HG02798 (cell line): ENCODE measurements around the gene MAP1B.
"Not testable (repeated sequence)": the region's sequence is repeated elsewhere in the genome, so short reads cannot be mapped to it uniquely, and the experiment has no call there.

Experiments used
- ATAC-seq: cut with Tn5 transposase; IDR thresholded peaks from one replicate; pipeline ENCODE4 v1.9.1; 2021; ENCODE audit warnings: mild to moderate bottlenecking; ENCODE audit not compliant: unreplicated experiment, poor library complexity

The MAP1B gene

DNA sequence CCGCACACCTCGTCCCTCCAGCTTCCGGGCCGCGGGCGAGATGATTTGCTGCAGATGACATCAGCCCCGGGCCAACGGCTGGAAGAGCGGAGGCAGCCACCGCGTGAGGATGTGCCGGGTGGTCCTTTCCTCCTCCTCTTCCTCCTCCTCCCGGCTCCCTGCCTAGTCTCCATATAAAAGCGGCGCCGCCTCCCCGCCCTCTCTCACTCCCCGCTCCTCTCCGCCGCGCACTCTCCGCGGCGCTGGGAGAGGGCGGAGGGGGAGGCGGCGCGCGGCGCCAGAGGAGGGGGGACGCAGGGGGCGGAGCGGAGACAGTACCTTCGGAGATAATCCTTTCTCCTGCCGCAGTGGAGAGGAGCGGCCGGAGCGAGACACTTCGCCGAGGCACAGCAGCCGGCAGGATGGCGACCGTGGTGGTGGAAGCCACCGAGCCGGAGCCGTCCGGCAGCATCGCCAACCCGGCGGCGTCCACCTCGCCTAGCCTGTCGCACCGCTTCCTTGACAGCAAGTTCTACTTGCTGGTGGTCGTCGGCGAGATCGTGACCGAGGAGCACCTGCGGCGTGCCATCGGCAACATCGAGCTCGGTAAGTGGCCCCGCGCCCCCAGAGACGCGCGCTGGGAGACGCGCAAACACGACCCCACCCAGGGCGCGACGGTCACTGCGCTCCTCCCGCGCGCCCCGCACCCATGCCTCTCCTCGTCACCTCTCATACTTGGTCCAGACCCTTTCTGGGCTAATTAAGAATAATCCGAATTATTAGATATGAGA is at the start of gene MAP1B:
Gene MAP1B (plus strand): TSS at position 345 of the 770 bp plus-strand sequence. CDS start 57 bp downstream, at position 402.
- no peak for ATAC-seq

DNA sequence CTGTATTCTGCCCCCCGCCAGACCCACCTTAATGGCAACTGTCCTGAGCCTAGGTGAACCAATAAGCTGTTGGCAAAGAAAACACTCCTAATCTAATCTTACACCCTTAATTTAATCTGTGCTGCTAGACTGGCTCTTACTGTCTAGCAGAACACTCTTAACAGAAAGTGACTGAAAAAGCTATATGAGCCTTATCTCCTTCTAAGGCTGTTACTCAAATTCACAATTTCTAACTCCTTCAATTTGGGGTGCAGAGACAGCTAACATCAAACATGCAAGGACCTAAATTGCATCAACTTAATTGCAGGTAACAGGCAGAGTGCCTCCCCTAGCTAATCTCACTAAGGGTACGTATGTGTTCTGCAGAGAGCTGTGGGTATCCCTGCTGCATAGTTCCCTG is 49.5 kb upstream of the MAP1B start:
- ATAC-seq = no peak

DNA sequence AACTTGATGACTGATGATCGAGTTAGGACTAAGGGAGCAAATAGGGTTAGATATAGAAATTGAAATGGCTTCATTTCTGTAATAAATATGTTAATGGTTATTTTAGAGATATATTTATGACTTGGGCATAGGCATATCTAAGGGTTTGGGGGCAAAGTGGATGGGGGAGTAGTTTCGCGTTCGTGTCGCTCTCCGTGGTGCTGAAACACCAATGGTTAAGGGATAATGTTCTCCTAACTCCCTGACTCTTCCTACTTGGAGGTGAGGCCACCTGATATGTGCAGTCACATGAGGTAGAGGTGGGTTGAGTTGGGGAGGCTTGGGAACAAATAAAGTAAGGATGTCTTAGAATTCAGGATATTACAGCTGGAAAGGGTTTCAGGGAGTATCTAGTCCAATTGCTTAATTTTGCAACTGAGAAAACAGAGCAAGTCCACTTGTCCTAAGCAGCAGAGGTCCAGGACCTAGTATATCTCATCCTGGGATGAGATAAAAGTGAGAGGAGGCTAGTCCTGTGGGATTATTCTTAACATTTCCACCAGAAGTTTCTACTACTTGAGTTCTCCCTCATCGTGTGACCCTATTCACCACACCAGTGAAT is 44.0 kb upstream of the MAP1B start:
- no peak for ATAC-seq

DNA sequence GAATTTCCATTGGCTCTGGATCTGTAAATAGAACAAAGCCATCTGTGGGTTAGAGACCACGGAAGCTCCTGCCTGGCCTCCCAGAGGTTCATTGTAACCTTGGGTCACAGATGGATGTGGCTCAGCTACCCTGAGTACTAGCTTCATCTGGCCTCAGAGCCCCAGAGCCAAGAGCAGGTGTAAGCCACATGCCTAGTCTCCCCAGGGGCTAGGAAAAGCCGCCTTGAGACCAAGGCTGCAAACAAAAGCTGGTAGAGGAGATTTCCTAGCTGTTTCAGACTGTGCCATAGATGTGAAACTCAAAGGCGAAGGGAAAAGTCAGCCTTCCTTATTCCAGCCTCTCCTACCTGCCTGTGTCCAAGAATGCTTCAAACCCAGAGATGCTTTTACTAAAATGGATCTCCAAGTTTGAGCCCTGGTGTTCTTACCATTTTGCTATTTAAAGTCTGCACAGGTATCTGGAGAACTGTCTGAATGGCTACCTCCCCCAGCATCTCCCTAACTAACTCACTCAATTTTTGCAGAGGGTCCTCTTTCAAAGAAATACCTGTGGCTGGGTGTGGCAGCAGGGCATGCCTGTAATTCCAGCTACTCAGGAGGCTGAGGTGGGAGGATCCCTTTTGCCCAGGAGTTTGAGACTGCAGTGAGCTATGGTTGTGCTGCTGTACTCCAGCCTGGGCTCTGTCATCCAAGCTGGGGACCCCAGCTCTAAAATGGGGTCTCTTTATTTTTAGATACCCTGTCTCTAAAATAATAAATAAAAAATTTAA is 42.3 kb upstream of the MAP1B start:
- ATAC-seq = no peak

DNA sequence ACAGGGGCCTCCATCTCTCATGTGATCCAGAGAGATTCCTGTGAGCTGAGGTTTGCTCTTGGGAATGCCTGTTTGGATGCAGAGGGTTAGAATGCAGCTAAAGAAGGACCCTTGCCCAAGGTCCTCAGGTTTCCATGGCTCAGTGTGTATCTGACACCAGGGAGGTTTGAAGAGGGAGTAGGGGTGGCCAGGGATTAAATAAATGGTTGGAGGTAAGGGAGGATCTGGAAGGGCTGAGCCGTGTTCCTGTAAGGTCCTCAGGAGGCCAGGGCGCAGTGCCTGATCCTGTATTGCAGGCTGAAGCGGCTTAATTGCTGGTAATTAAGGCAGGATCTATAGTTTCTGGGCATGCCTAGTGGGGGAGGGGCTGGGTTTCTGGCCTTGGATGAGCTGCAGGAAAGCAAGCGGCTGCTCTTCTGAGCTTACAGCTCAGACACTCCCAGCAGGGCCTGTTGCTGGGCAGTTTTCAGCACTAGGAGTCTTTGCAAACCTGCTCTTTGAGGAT is 41.5 kb upstream of the MAP1B start:
- no peak for ATAC-seq

DNA sequence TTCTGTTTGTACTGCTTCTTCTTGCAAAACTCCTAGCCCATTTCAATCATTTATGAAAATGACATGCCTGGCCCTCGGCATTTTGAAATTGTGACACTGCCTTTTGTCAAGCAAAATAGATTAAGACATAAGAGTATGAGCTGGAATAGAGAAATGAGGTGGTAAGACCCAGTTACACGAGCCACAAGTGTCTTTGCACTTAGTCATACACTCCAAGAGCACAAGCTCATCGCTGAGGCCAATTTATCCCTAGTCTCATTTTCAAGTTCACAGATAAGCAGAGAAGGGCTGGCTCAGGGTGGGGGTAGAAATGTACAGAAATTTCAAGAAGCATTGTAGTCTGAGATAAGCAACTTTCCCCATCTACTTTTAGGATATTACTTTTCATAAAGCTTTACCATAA is 40.6 kb upstream of the MAP1B start:
- ATAC-seq = no peak

DNA sequence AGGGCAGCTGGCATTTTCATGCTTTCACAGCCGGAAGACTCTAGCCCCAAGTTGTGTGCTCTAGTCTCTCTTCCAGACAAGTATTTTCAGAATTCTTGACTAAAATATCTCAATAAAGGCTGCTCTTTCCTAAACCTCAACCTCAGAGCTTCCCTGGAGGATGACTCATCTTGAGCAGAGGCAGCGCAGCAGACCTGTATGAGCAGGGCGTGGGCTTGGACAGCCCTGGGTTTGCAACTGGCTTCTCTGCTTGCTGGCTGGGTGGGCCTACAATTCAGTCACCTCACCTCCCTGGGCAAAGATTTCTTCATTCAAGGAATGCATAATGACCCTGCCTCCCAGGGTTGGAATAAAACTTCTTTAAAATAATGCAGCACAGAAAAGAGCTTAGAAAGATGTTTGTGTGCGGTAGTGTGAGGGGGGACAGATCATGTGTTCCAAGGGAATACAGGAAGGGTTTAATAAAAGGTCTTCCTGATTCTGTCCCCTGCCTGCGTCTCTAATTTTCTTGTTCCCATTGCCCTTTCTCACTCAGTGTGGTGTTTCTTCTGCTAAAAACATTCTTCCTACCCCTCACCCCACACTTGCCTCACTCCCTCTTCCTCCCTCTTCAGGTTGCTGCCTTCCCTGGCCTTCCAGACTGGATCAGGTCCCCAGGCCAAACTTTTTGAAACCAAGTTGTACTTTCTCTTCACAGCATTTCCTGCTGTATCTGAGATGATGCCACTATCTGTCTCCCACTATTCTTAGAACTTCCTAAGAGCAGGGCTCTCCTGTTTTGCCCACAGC is 39.4 kb upstream of the MAP1B start:
- no peak for ATAC-seq

DNA sequence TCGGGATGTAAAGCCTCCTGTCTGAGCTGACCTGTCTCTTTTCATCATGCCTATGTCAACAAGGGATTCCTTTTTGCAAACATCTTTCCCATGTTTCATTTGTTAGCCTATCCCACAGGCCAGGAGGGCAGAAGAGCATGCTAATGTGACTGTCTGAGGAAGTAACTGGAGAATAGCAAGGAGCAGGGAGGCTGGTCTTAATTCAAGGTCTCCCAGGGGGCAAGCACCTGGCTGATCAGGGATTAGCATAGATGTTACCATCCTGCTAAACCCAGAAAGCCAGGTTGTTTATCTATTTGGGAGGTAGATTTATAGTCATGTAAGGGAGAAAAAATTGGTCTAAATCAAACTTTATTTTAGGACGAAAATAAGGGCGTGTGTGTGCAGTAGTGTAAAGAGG is 36.7 kb upstream of the MAP1B start:
- ATAC-seq = no peak

DNA sequence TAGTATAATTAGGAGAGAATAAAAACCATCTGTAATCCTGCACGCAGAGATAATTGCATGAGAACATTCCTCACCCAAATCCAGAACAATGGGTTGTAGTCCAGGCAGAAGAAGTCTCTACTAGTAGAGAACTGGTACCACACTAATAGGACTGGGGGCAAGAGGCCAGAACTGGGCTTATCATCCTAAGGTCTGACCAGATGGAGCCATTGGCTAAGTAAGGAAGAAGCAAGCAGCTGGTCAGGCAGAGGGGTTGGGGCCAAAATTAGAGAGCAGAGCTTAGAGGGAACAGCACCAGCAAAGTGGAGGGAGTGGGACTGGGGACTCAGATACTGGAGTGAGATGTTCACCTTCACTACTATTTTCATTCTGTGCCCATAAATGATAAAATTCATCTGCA is 35.4 kb upstream of the MAP1B start:
- ATAC-seq = no peak

DNA sequence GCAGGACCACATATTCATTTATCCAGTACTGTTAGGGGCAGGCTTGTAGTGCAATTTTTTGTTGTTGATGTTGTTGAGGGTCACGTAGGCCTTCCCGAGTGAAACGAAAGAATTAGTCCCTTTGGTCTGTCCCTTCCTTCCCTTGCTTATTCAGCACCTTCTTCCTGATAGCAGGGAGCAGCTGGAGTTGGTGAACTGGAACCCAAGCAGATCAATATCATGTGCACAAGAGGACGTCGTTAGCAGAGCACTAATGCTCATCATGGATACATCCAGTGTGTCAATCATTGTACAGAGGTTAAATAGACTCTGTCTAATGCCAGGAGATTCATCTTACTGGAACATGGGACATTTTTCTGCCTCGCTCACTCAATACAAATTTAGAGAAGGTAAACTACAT is 33.0 kb upstream of the MAP1B start:
- ATAC-seq = no peak

DNA sequence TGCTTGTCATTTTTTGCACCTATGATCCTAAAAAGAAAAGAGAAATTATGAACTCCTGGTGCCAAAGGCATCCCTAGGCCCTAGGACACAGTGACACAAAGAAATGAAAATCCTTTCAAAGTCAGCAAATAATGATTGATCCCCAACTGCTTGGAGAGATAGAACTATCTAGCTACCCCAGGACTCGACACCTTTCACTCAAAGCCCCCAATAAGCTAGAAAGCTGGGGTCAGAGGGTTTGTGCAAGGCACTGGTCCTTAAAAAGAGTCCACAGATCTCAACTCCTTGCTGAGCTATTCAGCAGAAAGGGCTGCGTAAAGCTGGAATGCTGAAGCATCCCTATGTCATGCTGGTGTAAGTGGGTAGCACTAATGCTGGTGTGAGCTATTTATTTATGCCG is 31.8 kb upstream of the MAP1B start:
- ATAC-seq = no peak

DNA sequence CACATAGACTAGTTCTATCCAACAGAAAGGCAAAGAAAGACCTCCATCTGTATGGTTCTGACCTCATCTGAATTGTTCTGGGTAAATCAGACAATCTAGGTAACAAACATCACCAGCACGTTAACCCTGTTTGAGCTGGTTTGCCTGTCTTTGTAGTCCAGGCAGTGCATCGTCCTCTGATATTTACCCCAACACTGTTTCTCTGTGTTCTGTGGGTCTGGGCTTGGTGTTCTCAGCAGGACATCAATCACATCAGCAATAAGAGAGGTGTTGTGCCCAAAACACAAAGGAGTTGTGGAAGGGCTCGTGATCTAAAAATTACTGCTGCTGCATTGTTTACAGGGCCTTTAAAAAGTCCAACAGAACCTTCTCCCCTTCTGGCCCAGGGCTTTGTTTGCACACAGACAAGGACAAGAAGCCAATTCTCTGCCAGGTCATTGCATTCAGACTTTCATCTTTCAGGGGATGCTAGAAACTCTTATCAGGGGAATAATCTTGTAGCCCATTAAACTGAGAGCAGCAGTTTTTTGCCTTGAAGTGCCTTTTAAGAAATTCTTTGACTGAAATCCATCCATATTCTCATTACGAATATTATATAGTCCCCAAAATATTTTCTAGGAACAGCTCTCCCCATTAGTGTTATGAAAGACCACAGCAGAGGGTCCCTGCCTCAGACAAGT is 30.5 kb upstream of the MAP1B start:
- no peak for ATAC-seq

DNA sequence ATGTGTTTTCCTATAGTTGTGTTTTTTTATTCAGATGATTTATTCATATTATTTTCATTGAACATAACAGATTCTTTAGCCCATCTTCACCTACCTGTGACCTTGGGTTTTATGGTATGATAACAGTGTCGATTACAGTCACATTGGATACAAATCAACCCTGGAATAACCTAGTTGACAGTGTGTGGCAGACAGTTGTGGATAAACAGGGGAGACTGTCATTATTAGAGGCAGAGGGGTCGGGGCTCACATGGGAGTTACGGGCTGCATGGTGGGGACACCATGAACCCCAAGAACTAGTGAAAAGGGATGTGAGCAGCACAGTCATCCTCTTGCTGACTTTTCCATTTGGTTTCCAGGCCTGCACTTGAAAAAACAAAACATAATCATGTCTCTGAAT is 29.9 kb upstream of the MAP1B start:
- ATAC-seq = no peak

DNA sequence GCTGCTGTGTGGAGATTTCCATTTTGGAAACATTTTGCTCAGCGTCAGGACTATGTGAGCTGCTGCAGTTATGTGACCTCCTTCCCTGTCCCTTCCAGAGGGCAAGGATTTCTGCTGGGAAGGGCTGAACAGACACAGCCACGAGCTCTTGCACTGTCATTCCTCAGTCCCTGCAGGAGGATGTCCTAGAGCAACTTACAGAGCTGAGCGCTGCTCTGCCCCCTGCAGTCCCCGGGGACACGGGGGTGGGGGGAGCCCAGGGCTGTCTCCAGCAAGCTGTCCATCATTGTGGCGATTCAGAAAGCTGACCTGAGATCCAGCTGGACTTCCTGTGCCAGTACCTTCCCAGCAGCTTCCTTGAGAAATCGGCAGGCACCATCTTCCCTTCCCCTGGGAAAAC is 28.0 kb upstream of the MAP1B start:
- no peak for ATAC-seq

DNA sequence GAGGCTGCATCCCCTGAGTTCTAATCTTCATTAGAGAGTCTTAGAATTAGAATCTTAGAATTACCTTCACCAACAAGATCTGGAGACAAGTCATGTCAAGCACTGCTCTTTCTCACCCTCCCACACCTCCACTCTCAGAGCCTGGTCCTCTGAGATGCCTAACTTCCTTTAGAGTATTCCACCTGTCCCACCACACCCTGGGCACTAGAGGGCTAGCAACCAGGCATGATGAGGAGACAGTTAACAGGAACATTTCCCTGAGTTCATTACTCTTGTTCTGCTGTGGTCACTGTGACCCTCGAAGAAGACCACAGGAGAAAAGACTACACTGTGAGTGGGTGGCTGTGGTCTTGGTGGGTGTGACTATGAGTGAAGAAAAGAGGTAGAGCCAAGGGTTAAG is 25.2 kb upstream of the MAP1B start:
- no peak for ATAC-seq

DNA sequence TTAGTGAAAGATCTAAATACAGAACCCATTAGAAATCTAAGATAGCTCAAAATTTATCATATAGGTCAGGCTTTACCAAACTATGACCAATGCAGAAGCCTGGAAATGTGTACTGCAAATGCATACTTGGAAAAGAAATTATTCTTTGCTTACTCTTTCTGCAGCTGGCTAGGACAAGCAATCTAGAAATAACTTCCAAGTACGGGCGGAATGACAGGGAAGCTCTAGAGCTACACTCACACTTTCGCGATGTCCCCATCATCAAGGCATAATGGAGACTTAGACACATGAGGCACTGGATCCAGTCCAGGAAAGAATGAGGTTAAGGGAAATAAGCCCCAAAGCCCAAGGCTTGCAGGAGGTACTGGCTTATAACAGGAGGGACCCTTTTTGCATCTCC is 22.4 kb upstream of the MAP1B start:
- no peak for ATAC-seq

DNA sequence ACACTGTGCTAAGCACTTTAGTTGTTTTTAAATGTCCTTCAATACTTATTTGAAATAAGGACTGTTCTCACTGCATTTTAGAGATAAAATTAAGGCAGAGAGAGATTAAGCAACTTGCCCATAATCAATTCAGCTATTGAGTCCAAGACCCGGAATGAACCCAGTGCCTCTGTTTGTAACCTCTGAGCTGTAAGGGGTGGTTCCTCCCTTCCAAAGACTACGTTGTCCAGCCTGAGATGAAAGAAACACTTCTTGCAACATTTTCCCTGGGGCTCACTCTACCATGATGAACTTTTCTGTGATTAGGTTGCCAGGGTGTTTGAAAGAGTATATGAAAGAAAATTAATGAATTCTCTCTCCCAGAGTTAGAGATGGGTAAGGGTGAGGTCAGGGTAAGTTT is 22.0 kb upstream of the MAP1B start:
- ATAC-seq = no peak

DNA sequence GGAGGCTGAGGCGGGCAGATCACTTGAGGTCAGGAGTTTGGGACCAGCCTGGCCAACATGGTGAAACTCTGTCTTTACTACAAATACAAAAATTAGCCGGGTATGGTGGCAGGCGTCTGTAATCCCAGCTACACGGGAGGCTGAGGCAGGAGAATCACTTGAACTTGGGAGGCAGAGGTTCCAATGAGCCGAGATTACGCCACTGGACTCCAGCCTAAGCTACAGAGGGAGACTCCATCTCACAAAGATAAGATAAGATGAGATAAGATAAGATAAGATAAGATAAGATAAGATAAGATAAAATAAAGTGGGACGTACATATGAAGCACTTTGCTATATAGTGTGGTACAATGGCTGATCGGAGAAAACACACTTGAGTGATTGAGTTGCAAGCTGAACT is 17.6 kb upstream of the MAP1B start:
- ATAC-seq = not testable (repeated sequence)

DNA sequence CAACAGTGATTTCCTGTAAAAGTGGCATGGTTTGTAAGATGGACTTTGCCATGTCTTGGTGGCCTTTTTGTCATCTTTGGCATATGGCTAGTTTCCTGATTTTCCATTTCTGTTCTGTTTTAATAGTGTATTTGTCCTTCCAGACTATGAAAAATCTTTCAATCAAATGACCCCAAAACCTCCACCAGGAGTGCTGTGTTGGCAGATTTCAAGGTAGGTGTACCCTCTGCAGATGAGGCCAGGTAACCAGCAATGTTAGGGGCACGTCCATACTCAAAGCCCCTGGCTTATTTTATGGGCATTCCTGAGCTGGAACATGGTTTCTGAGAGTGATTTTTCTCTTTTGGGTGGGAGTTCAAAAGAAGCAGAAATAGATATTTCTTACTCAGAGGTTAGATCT is 15.2 kb upstream of the MAP1B start:
- ATAC-seq = no peak

DNA sequence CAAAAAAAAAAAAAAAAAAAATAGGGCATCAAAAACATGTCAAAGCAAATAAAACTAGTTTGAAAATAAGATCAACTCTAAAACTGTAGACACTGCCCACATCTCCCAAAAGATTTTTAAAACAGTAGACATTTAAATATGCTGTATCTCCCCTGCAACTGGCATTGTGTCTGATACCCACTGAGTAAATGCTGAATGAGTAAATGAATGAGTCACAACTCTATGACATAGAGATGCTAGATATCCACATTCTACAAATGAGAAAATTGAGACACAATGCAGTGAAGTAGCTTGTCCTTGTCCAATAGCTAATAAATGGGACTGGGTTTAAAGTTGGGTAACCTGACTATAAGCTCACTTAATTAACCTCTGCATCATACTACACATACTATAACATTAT is 14.1 kb upstream of the MAP1B start:
- no peak for ATAC-seq
